ENCODE measurements around the gene SAP30BP.

DNA sequence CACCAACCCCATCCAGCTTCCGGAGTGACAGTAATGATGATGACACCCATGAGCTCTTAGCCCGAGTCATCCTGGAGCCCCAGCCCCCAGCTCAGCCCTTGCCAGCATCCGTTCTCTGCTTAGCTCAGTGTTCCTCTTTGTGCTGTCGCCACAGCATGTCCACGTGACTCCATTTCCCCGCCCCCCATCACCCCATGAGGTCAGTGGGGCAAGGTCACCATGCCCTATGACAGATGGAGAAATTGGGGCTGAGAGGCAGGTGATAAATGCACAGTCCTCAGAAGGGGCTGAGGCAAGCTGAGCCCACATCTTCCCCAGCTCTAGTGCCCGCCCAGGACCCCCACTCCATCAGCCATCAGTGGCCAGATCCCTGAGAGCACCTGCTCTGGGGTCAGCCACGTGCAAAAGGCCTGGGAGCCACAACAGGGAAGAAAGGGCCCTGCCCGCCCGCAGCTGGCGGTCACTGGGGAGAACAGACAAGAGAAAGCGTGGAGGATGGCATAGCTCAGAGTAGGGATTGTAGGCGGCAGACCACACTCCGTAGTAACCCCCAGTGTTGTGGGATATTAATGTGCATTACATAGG is 71.2 kb downstream of the SAP30BP start:
- no peak for TF ChIP-seq POLR2AphosphoS5 (IDR thresholded peaks at IDR 0.05; ENCODE audit: low read depth, low read length)
- TF ChIP-seq, protein P1, sequence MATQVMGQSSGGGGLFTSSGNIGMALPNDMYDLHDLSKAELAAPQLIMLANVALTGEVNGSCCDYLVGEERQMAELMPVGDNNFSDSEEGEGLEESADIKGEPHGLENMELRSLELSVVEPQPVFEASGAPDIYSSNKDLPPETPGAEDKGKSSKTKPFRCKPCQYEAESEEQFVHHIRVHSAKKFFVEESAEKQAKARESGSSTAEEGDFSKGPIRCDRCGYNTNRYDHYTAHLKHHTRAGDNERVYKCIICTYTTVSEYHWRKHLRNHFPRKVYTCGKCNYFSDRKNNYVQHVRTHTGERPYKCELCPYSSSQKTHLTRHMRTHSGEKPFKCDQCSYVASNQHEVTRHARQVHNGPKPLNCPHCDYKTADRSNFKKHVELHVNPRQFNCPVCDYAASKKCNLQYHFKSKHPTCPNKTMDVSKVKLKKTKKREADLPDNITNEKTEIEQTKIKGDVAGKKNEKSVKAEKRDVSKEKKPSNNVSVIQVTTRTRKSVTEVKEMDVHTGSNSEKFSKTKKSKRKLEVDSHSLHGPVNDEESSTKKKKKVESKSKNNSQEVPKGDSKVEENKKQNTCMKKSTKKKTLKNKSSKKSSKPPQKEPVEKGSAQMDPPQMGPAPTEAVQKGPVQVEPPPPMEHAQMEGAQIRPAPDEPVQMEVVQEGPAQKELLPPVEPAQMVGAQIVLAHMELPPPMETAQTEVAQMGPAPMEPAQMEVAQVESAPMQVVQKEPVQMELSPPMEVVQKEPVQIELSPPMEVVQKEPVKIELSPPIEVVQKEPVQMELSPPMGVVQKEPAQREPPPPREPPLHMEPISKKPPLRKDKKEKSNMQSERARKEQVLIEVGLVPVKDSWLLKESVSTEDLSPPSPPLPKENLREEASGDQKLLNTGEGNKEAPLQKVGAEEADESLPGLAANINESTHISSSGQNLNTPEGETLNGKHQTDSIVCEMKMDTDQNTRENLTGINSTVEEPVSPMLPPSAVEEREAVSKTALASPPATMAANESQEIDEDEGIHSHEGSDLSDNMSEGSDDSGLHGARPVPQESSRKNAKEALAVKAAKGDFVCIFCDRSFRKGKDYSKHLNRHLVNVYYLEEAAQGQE (IDR thresholded peaks at IDR 0.05; ENCODE audit: insufficient read depth in 1 of 2, low read depth in 2 of 2, low read length in 2 of 2) = no peak
- no peak for TF ChIP-seq TAF1 (IDR thresholded peaks at IDR 0.05; ENCODE audit: borderline replicate concordance, insufficient read depth, low read length)
- TF ChIP-seq SIN3A (IDR thresholded peaks at IDR 0.05; ENCODE audit: borderline replicate concordance, insufficient read depth, low read length) = no peak
- no peak for TF ChIP-seq FOXP2 (optimal IDR thresholded peaks at IDR 0.05; ENCODE audit: borderline replicate concordance, extremely low read depth, extremely low read length, insufficient read depth)

Measured in PFSK-1 (cell line).